ENCODE measurements around the gene FSD2. TPM values are rescaled to one million over a fixed set of nuclear protein-coding genes. Genes with fewer than 3 reads are reported as not detected.

Gene FSD2
- total RNA-seq, 4 donors from 2014 or later = 0.13 to 1.6 (median 0.69) TPM

DNA sequence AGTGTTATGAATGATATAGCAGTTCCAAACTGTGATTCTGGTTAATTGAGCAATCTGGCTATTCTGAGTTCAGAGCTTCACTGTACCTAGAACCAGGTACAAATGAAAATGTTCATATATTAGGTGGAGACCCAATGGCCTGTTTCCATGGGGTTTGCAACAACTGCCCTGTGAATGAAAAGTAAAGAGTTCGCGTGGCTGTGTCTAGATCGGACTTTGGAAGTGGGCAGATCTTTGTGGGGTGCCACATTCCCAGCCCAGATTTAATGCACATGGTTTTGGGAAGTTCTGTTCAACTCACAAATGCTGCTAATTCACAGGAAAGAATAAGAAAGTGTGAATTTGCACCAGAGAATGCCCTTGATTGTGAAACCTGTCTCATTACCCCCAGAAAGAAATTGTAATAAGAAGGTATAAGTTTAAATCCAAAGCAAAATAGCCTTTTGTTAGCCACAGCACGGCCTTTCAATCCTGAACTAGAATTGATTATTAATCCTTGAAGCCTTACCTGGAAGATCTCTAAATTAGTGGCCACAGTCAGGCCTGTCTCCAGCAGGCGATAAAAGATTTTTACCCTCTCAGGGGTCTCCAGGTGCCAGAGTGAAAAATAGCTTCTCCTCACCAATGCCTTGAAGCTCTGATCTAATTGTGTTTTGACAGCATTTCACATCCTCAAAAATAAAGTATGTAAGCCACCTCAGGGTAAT, 26.2 kb upstream of the FSD2 start:
- no peak overlapping the region for H3K4me3 ChIP-seq (replicated peaks in 1 of 3)
- DNase-seq = no peak
- H3K27ac ChIP-seq = no peak overlapping the region
- no peaks in the 10 kb centered on the region for H3K9me3 ChIP-seq
- H3K27me3 ChIP-seq = no peaks in the 10 kb centered on the region
- intact Hi-C loops (cut with DNase I) = no loop called here
- H3K36me3 ChIP-seq = peaks cover 84 to 88% of the 10 kb centered on the region in 2 donors
- no peak for TF ChIP-seq POLR2A (IDR thresholded peaks at IDR 0.05)
- TF ChIP-seq, protein P1, sequence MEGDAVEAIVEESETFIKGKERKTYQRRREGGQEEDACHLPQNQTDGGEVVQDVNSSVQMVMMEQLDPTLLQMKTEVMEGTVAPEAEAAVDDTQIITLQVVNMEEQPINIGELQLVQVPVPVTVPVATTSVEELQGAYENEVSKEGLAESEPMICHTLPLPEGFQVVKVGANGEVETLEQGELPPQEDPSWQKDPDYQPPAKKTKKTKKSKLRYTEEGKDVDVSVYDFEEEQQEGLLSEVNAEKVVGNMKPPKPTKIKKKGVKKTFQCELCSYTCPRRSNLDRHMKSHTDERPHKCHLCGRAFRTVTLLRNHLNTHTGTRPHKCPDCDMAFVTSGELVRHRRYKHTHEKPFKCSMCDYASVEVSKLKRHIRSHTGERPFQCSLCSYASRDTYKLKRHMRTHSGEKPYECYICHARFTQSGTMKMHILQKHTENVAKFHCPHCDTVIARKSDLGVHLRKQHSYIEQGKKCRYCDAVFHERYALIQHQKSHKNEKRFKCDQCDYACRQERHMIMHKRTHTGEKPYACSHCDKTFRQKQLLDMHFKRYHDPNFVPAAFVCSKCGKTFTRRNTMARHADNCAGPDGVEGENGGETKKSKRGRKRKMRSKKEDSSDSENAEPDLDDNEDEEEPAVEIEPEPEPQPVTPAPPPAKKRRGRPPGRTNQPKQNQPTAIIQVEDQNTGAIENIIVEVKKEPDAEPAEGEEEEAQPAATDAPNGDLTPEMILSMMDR (IDR thresholded peaks at IDR 0.05) = no peak
- WGBS, 2 donors = 93 to 95% methylated on average over 5 of the region's 5 CpGs
- no peaks in the 10 kb centered on the region for H3K4me1 ChIP-seq

DNA sequence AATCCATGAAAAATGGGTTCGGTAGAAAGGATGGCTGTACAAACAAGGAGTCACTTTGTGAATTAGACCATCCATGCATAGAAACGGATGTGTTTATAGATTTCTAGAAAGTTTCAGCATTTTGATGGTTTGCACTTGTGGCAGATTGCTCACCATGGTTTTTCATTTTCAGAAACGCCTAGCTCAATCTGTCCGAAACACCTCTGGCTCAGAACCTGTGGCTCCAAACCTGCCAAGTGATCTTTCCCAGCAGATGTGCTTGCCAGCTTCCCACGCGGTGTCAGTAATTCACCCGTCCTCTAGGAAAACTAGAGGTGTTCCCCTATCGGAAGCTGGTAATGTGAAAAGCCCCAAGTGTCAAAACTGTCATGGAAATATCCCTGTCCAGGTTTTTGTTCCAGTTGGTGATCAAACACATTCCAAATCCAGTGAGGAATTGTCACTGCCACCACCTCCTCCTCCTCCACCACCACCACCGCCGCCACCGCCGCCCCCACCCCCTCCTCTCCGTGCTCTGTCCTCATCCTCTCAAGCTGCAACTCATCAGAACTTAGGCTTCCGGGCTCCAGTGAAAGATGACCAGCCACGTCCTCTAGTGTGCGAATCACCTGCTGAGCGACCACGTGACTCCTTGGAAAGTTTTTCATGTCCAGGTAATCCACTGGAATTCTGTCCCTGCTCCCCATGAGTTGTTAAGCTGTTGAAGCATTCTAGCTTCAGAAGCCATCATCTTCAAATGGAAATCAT, 24.7 kb upstream of the FSD2 start:
- Histone ChIP-seq H3K27ac (no peak overlapping the region), H3K27me3 (no peaks in the 10 kb centered on the region), H3K4me1 (no peaks in the 10 kb centered on the region), H3K9me3 (no peaks in the 10 kb centered on the region), H3K4me3 (replicated peaks in 1 of 3) (no peak overlapping the region), H3K36me3 (peaks cover 81 to 87% of the 10 kb centered on the region in 2 donors)
- no peak for TF ChIP-seq POLR2A (IDR thresholded peaks at IDR 0.05)
- TF ChIP-seq, protein P1 (IDR thresholded peaks at IDR 0.05) = no peak
- 91 to 94% methylated on average over 18 of the region's 18 CpGs for WGBS, 2 donors
- intact Hi-C loops (cut with DNase I) = no loop called here
- no peak for DNase-seq

DNA sequence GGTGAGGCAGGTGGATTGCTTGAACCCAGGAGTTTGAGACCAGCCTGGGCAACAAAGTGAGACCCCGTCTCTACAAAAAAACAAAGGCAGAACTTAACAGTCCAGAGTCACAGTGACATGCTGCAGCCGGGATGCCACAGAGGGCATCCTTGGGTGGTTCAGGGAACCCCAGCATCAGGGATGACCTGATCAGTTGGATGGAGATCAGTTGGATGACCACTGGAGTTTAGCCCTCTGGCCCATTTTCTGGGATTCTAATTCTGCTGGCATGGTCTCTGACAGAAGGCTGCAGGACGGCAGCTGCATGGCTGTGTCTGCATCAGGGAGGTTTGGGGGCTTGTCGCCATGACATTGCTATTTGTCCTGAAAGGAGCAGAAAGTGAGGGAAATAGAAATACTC, 23.4 kb upstream of the FSD2 start:
- no peak overlapping the region for H3K4me3 ChIP-seq (replicated peaks in 1 of 3)
- 87 to 97% methylated on average over 4 of the region's 4 CpGs for WGBS, 2 donors
- H3K27ac ChIP-seq = no peak overlapping the region
- H3K36me3 ChIP-seq = peaks cover 81 to 85% of the 10 kb centered on the region in 2 donors
- intact Hi-C loops (cut with DNase I) = no loop called here
- no peaks in the 10 kb centered on the region for H3K27me3 ChIP-seq
- no peaks in the 10 kb centered on the region for H3K9me3 ChIP-seq
- DNase-seq = no peak
- TF ChIP-seq POLR2A (IDR thresholded peaks at IDR 0.05) = no peak
- TF ChIP-seq, protein P1 (IDR thresholded peaks at IDR 0.05) = no peak
- H3K4me1 ChIP-seq = no peaks in the 10 kb centered on the region

DNA sequence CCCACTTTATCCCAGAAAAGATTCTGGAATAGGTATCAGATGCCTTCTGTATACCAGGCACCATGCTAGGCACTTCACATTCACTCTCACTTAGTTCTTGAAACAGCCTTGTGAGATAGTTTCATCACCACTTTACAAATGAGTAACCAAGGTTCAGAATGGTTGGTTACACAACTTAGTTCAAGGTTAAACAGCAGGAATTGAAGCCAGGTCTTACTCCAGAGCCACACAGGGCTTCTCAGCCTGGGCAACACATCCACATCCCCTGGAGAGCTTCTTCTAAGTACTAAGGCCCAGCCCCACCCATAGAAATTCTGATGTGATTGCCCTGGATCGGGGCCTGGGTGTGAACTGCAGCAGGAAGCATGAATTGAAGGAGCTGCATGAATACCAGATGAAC, 22.2 kb upstream of the FSD2 start:
- H3K36me3 ChIP-seq = peaks cover 79 to 83% of the 10 kb centered on the region in 2 donors

More for the DNA sequence above, 22.2 kb upstream of the FSD2 start:
- DNase-seq = no peak
- intact Hi-C loops (cut with DNase I) = no loop called here
- H3K27ac ChIP-seq = no peak overlapping the region
- H3K9me3 ChIP-seq = no peaks in the 10 kb centered on the region
- TF ChIP-seq, protein P1 (IDR thresholded peaks at IDR 0.05) = no peak
- no peak for TF ChIP-seq POLR2A (IDR thresholded peaks at IDR 0.05)
- H3K27me3 ChIP-seq = no peaks in the 10 kb centered on the region
- WGBS, 2 donors = 67 to 85% methylated on average over 1 of the region's 1 CpG
- H3K4me1 ChIP-seq = no peaks in the 10 kb centered on the region
- H3K4me3 ChIP-seq (replicated peaks in 1 of 3) = no peak overlapping the region

Measured in thyroid gland (tissue), 4 donors.